IMR-90 (cell line): Measurements from ENCODE around the gene COMP. TPM values are rescaled to one million over a fixed set of nuclear protein-coding genes. Genes with fewer than 3 reads are reported as not detected.

ENCODE experiments used
- ATAC-seq: fragments of 200-7000 bp; cut with Tn5 transposase; 2 replicates; pipeline ENCODE4 v1.9.1; 2020; ENCODE audit warnings: low read depth, mild to moderate bottlenecking, moderate library complexity
- BruUV-seq: library from RNA; stranded (reverse); fragments of 400-500 nt; replicated peaks from 2 replicates; lab custom pipeline; 2021; lab: Mats Ljungman, UMichigan
- CTCF ChIA-PET: fragments of 300-600 bp; formaldehyde crosslinking; extraction: SDS; loops from one replicate; lab custom pipeline; 2021; ENCODE audit warnings: antibody characterized with exemption; lab: Yijun Ruan, JAX
- POLR2A ChIA-PET: fragments of 300-600 bp; sonication (Branson Sonifier 250); formaldehyde crosslinking; loops from one replicate; lab custom pipeline; 2022; ENCODE audit warnings: antibody characterized with exemption; ENCODE audit not compliant: unreplicated experiment; lab: Charles Lee
- DNase-seq: peaks from one replicate; pipeline ENCODE4 v3.0.0; 2013
- H2AFZ ChIP-seq: replicated peaks from 2 replicates; pipeline ENCODE3; 2013; ENCODE audit warnings: low read length, mild to moderate bottlenecking; ENCODE audit not compliant: poor library complexity
- H2AK5ac ChIP-seq: 2 replicates; pipeline ENCODE4 v1.6.1; 2013; ENCODE audit warnings: low read depth, low read length, inconsistent platforms
- H2AK9ac ChIP-seq: replicated peaks from 2 replicates; pipeline ENCODE3; 2013; ENCODE audit warnings: mild to moderate bottlenecking, low read depth, low read length, moderate library complexity; ENCODE audit not compliant: poor library complexity
- H2BK120ac ChIP-seq: 2 replicates; pipeline ENCODE4 v1.6.1; 2013; ENCODE audit warnings: low read depth, low read length, inconsistent platforms
- H2BK15ac ChIP-seq: 3 replicates; pipeline ENCODE4 v1.6.1; 2013; ENCODE audit warnings: low read depth, low read length, inconsistent platforms
- H2BK20ac ChIP-seq: 2 replicates; pipeline ENCODE4 v1.6.1; 2013; ENCODE audit warnings: low read depth, mild to moderate bottlenecking, inconsistent platforms, low read length, moderate library complexity
- H2BK5ac ChIP-seq: 2 replicates; pipeline ENCODE4 v1.6.1; 2013; ENCODE audit warnings: mild to moderate bottlenecking, low read depth, low read length, inconsistent platforms; ENCODE audit not compliant: poor library complexity, severe bottlenecking
- H3K14ac ChIP-seq: replicated peaks from 2 replicates; pipeline ENCODE4 v1.6.1; 2013; ENCODE audit warnings: low read depth, low read length, inconsistent platforms
- H3K18ac ChIP-seq: 2 replicates; pipeline ENCODE4 v1.6.1; 2013; ENCODE audit warnings: low read depth, low read length, control low read depth
- H3K23ac ChIP-seq: 2 replicates; pipeline ENCODE4 v1.6.1; 2013; ENCODE audit warnings: low read depth, low read length, inconsistent platforms
- H3K27ac ChIP-seq: 2 replicates; pipeline ENCODE4 v1.5.1; 2013; ENCODE audit warnings: mild to moderate bottlenecking, control low read depth, low read length; ENCODE audit not compliant: insufficient read depth
- H3K27me3 ChIP-seq: 2 replicates; pipeline ENCODE4 v1.6.1; 2013; ENCODE audit warnings: low read length; ENCODE audit not compliant: control insufficient read depth, insufficient read depth
- H3K36me3 ChIP-seq: 2 replicates; pipeline ENCODE4 v1.6.1; 2013; ENCODE audit warnings: low read length, mixed read lengths; ENCODE audit not compliant: control insufficient read depth, insufficient read depth
- H3K4ac ChIP-seq: 2 replicates; pipeline ENCODE4 v1.6.1; 2013; ENCODE audit warnings: low read depth, low read length, inconsistent platforms
- H3K4me1 ChIP-seq: 2 replicates; pipeline ENCODE4 v1.6.1; 2013; ENCODE audit warnings: low read length, mixed read lengths; ENCODE audit not compliant: control insufficient read depth, insufficient read depth
- H3K4me2 ChIP-seq: 2 replicates; pipeline ENCODE4 v1.6.1; 2013; ENCODE audit warnings: low read depth, mild to moderate bottlenecking, control low read depth, low read length, moderate library complexity
- H3K4me3 ChIP-seq: 2 replicates; pipeline ENCODE4 v1.5.1; 2013; ENCODE audit warnings: low read depth, mild to moderate bottlenecking, control low read depth, low read length, moderate library complexity; ENCODE audit not compliant: insufficient read depth
- H3K56ac ChIP-seq: 2 replicates; pipeline ENCODE4 v1.6.1; 2013; ENCODE audit warnings: low read length, inconsistent platforms; ENCODE audit not compliant: insufficient read depth; ENCODE audit errors: extremely low read depth
- H3K79me1 ChIP-seq, 2 experiments: 2 replicates each; pipeline ENCODE4 v1.6.1; 2013; ENCODE audit warnings: low read length in 2 of 2, inconsistent platforms in 1 of 2, low read depth in 1 of 2
- H3K9ac ChIP-seq: 2 replicates; pipeline ENCODE4 v1.6.1; 2013; ENCODE audit warnings: low read depth, low read length, control low read depth
- H3K9me1 ChIP-seq: 2 replicates; pipeline ENCODE4 v1.6.1; 2013; ENCODE audit warnings: low read length, inconsistent platforms; ENCODE audit not compliant: insufficient read depth
- H3K9me3 ChIP-seq: 2 replicates; pipeline ENCODE4 v1.6.1; 2013; ENCODE audit warnings: low read length; ENCODE audit not compliant: control insufficient read depth, insufficient read depth
- H4K20me1 ChIP-seq: 2 replicates; pipeline ENCODE4 v1.6.1; 2013; ENCODE audit warnings: low read length, inconsistent platforms; ENCODE audit not compliant: insufficient read depth
- H4K5ac ChIP-seq: 2 replicates; pipeline ENCODE4 v1.6.1; 2013; ENCODE audit warnings: mild to moderate bottlenecking, low read depth, low read length, control low read depth
- H4K8ac ChIP-seq, 2 experiments: 2 replicates each; pipeline ENCODE4 v1.6.1; 2013; ENCODE audit warnings: low read depth in 2 of 2, low read length in 2 of 2, control low read depth in 1 of 2, inconsistent platforms in 1 of 2
- H4K91ac ChIP-seq: 2 replicates; pipeline ENCODE4 v1.6.1; 2013; ENCODE audit warnings: low read depth, low read length, inconsistent platforms; ENCODE audit not compliant: insufficient read depth
- BHLHE40 ChIP-seq: fragments of 150-350 bp; IDR thresholded peaks from 2 replicates; pipeline ENCODE4 v1.6.1; 2016; ENCODE audit warnings: mild to moderate bottlenecking, low read depth, low read length
- CTCF ChIP-seq: conservative IDR thresholded peaks from 2 replicates; pipeline ENCODE4 v1.5.1; 2012; ENCODE audit warnings: mild to moderate bottlenecking, low read depth, low read length, improper control_type of control experiment
- MAFK ChIP-seq: IDR thresholded peaks from 2 replicates; pipeline ENCODE4 v1.6.1; 2012; ENCODE audit warnings: low read depth, low read length, improper control_type of control experiment
- NFE2L2 ChIP-seq: fragments of 150-350 bp; IDR thresholded peaks from 2 replicates; pipeline ENCODE4 v1.6.1; 2016; ENCODE audit warnings: low read depth, mild to moderate bottlenecking, low read length
- RFX5 ChIP-seq: IDR thresholded peaks from 2 replicates; pipeline ENCODE4 v1.8.0; 2012; ENCODE audit warnings: low read depth, mild to moderate bottlenecking, low read length, moderate library complexity
- SMC3 ChIP-seq: fragments of 150-350 bp; IDR thresholded peaks from 2 replicates; pipeline ENCODE4 v1.6.1; 2016; ENCODE audit warnings: low read depth, mild to moderate bottlenecking, antibody characterized with exemption, low read length, moderate library complexity
- WGBS, 2 experiments: methylation state at CpG; one replicate each; pipeline versions ENCODE4 v1.1.5 to v1.1.7; 2013; ENCODE audit warnings: missing lambda C conversion rate in 2 of 2; ENCODE audit not compliant: insufficient read length in 1 of 2; ENCODE audit errors: extremely low coverage in 2 of 2; 5-methylcytosine and 5-hydroxymethylcytosine counted together
- dilution Hi-C: fragments of 300-500 bp; cut with HindIII; formaldehyde crosslinking; loops from one replicate; pipeline ENCODE4 v1.14.3; 2018; ENCODE audit warnings: low sequenced_read_pairs; ENCODE audit not compliant: unreplicated experiment
- in situ Hi-C: fragments of 300-500 bp; cut with MboI; formaldehyde crosslinking; loops from 3 replicates; pipeline ENCODE4 v1.14.3; 2019; ENCODE audit warnings: low sequenced_read_pairs, inconsistent platforms, mixed read lengths
- intact Hi-C: fragments of 100-400 bp; cut with micrococcal nuclease; formaldehyde crosslinking; loops from 2 replicates; pipeline ENCODE4 v1.10.0; 2022
- polyA plus RNA-seq, 3 experiments: library from polyadenylated mRNA; depleted of rRNA; stranded (reverse); fragments of >200 nt; gene quantifications; 2 replicates each; pipeline ENCODE4 v1.2.3, GENCODE V29; 2012; ENCODE audit warnings: low replicate concordance in 1 of 3
- total RNA-seq: library from RNA; depleted of rRNA; stranded (reverse); fragments of >200 nt; gene quantifications from 2 replicates; pipeline ENCODE4 v1.2.3, GENCODE V29; 2012

The COMP gene
- total and polyA plus RNA-seq, 2 of the 4 experiments (the other 2 are of a cell fraction): under 0.01 to 0.43 TPM

GRCh38 chr19:18742838-18743783, 48.0 kb downstream of the COMP start:
- no peak overlapping the region for H4K91ac ChIP-seq
- peaks cover 20% of the 10 kb centered on the region for H4K20me1 ChIP-seq
- intact Hi-C loops (no loop called here), dilution Hi-C loops (no loop called here), in situ Hi-C loops (no loop called here)
- no peak overlapping the region for H3K9ac ChIP-seq
- H2AFZ ChIP-seq: no peak overlapping the region
- no peak overlapping the region for H2BK15ac ChIP-seq
- H2BK120ac ChIP-seq: no peak overlapping the region
- no TSS peak for BruUV-seq
- peaks cover 7% of the 10 kb centered on the region; the same call in 1 of the 2 replicates for H3K4me1 ChIP-seq
- POLR2A ChIA-PET: no interaction called here
- H3K36me3 ChIP-seq: peaks cover 4% of the 10 kb centered on the region; the same call in 1 of the 2 replicates
- H3K27ac ChIP-seq: no peak overlapping the region
- H3K4me3 ChIP-seq: no peak overlapping the region
- TF ChIP-seq CTCF: 0 out of 2 replicates have a peak, but pooled peaks have one; percentile 7
- TF ChIP-seq NFE2L2: no peak
- TF ChIP-seq RFX5: no peak
- TF ChIP-seq MAFK: peak; percentile 73
- 0 out of 2 replicates have a peak, but pooled peaks have one; percentile 14 for TF ChIP-seq SMC3
- TF ChIP-seq BHLHE40: peak; percentile 69
- no peaks in the 10 kb centered on the region for H3K27me3 ChIP-seq
- no peak overlapping the region for H4K5ac ChIP-seq
- H3K79me1 ChIP-seq: peaks cover 0 to 7% of the 10 kb centered on the region in 2 experiments; a peak in 2 of 4 replicates
- WGBS, 2 experiments: 40% methylated on average over 19 of the region's 38 CpGs; no CpG with 5 or more reads in 1 of the 2 experiments
- CTCF ChIA-PET: no interaction called here
- no peaks in the 10 kb centered on the region for H3K9me3 ChIP-seq
- H4K8ac ChIP-seq: no peak overlapping the region
- DNase-seq (peak; percentile 76), ATAC-seq (peak; percentile 93)
- H3K4ac ChIP-seq: no peak overlapping the region
- no peak overlapping the region; the same call in 1 of the 2 replicates for H3K23ac ChIP-seq
- H3K9me1 ChIP-seq: no peaks in the 10 kb centered on the region
- no peak overlapping the region for H3K18ac ChIP-seq
- no peak overlapping the region for H2AK5ac ChIP-seq
- no peak overlapping the region for H3K56ac ChIP-seq
- no peak overlapping the region for H2BK20ac ChIP-seq
- no peak overlapping the region for H3K14ac ChIP-seq
- H3K4me2 ChIP-seq: no peak overlapping the region
- peak overlapping the region; percentile 42 for H2AK9ac ChIP-seq
- no peak overlapping the region for H2BK5ac ChIP-seq
